Measurements from ENCODE around the gene TENM3.

DNA sequence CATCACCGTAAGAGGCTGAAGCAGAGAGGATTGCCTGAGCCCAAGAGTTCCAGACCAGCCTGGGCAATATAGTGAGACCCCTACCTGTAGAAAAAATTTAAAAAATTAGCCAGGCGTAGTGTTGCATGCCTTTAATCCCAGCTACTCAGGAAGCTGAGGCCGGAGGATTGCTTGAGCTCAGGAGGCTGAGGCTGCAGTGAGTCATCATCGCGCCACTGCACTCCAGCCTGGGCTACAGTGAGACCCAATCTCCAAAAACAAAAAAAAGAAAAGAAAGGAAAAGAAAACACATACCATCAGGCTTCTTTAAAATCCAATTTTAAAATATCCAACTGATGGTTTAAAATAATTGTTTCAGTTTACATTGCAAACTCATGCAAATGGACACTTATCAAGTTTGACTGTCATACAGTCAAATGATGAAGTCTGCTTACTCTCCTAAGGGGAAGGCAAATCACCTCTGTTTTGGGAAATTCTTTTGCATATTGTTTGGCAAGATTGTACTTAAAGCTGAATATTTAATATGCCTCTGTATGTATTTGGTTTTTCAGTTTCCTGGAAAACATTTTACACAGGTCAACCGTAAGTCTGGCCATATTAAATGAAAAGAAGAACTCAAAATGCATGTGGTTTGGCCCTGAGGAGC, 23.7 kb upstream of the TENM3 start:
- TF ChIP-seq, protein P1, sequence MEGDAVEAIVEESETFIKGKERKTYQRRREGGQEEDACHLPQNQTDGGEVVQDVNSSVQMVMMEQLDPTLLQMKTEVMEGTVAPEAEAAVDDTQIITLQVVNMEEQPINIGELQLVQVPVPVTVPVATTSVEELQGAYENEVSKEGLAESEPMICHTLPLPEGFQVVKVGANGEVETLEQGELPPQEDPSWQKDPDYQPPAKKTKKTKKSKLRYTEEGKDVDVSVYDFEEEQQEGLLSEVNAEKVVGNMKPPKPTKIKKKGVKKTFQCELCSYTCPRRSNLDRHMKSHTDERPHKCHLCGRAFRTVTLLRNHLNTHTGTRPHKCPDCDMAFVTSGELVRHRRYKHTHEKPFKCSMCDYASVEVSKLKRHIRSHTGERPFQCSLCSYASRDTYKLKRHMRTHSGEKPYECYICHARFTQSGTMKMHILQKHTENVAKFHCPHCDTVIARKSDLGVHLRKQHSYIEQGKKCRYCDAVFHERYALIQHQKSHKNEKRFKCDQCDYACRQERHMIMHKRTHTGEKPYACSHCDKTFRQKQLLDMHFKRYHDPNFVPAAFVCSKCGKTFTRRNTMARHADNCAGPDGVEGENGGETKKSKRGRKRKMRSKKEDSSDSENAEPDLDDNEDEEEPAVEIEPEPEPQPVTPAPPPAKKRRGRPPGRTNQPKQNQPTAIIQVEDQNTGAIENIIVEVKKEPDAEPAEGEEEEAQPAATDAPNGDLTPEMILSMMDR (IDR thresholded peaks at IDR 0.05; ENCODE audit: control extremely low read depth in 1 of 3, insufficient read depth in 1 of 3, low read depth in 1 of 3, low read length in 3 of 3): no peak
- no peak for TF ChIP-seq EP300 (IDR thresholded peaks at IDR 0.05; ENCODE audit: borderline replicate concordance in 1 of 2, low read depth in 2 of 2, low read length in 2 of 2)
- TF ChIP-seq ZNF274 (IDR thresholded peaks at IDR 0.05; ENCODE audit: borderline replicate concordance, extremely low read depth, low read length): no peak
- no peak for TF ChIP-seq FOSL1 (IDR thresholded peaks at IDR 0.05; ENCODE audit: insufficient read depth, low read depth, low read length)
- no peak for TF ChIP-seq BCL11A (IDR thresholded peaks at IDR 0.05; ENCODE audit: low read depth in 2 of 2, low read length in 2 of 2)
- TF ChIP-seq GABPA (IDR thresholded peaks at IDR 0.05; ENCODE audit: borderline replicate concordance, insufficient read depth, low read length): no peak
- TF ChIP-seq SIN3A (conservative IDR thresholded peaks at IDR 0.05 in 1 of 2, IDR thresholded peaks at IDR 0.05 in 1 of 2; ENCODE audit: low read depth in 1 of 2, low read length in 2 of 2): no peak
- no peak for TF ChIP-seq POLR2A (IDR thresholded peaks at IDR 0.05; ENCODE audit: control extremely low read depth in 1 of 2, low read depth in 2 of 2, low read length in 2 of 2)
